NCI-H2196 treated with DMSO at 0.1 percent for 48 hours (cell line): ENCODE results near the gene RABAC1.
"Not testable (repeated sequence)": the region's sequence is repeated elsewhere in the genome, so short reads cannot be mapped to it uniquely, and the experiment has no call there.

Source experiments
- DNase-seq: peaks from one replicate; lab custom pipeline; 2025; ENCODE audit not compliant: unreplicated experiment; lab: John Stamatoyannopoulos, UW

Gene RABAC1

DNA sequence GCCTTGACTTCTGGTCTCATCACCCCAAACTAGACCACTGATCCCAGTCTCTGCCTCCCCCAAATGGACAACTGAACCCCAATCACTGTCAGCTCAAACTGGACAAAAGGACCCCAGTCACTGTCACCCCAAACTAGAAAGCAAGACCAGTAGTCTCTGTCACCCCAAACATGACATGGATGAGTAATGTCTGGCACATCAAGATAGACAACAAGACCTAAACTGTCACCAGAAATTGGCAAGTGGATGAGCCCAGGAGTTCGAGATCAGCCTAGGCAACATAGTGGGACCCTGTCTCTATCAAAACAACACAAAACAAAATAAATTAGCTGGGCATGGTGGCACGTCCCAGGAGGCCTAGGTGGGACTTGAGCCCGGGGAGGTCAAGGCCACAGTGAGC, 12.0 kb downstream of the RABAC1 start:
- DNase-seq, result no peak

DNA sequence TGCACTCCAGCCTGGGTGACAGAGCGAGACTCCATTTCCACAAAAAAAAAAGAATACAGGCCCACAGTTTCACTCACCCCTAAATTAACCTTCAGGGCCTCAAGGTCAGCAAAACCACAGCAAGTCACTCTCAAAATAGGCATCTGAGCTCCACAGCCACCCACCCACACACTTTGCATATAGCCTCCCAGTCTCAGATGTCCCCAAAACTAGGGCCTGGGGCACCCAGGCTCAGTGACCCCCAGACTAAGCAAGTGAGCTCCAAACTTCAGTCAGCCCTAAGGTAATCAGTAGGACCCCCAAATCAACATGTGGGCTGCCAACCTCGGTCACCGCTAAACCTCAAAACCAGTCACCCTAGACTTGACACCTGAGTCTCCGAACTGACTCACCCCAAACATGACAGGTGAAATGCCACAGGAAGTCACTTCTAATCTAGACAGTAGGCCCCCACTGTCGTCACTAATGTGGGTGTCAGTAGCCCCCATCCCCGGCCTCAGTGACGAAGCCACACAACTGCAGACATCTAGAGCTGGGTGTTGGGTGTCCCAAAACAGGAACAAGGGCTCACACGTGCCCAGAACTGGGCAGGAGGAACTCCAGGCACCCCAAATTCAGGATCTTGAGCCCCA, 13.9 kb downstream of the RABAC1 start:
- no peak for DNase-seq

DNA sequence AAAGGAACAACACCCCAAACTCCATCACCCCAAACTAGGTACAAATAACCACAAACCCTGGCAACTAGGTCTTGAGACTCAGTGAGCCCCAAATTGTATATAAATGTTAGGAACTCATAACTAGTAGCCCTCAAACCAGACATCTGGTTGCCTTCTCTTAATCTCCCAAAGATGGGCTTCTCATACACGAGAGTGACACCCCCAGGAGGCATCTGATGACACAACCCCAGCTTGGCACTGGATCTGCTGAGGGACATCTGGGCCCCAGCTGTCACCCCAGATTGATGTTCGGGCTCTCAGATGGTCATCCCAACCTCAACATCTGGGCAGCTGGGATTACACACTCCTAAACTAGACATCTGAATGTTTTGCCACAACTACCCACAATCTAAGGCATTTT, 14.8 kb downstream of the RABAC1 start:
- no peak for DNase-seq

DNA sequence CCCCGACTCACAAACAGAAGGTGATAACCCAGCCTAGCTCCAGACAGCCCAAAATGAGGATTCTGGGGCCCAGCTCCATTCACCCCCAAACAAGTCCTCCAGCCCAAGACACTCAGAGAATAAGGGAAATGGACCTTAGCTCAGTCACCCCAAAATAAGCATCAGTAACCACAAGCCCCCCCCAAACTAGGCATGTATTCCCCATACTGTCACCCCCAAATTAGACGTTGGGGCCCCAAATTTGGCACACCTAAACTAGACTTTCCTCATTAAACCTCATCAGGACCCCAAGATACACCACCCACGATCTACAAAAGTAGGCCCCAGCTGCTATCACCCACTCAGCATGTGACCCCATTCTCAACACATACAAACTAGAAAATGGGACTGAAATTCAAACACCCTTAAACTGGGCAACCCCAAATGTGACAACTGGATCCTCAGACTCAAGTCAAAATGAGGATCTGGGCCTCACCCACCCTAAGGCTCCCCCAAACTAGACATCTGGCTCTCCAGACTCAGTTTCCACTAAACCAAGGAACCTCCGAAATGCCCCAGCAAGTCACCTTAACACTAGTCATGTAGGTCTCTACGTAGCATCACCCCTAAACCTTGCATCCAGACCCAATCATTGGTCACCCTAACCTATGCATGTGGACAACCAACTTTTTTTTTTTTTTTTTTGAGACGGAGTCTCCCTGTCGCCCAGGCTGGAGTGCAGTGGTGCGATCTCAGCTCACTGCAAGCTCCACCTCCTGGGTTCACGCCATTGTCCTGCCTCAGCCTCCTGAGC, 17.5 kb downstream of the RABAC1 start:
- no peak for DNase-seq

DNA sequence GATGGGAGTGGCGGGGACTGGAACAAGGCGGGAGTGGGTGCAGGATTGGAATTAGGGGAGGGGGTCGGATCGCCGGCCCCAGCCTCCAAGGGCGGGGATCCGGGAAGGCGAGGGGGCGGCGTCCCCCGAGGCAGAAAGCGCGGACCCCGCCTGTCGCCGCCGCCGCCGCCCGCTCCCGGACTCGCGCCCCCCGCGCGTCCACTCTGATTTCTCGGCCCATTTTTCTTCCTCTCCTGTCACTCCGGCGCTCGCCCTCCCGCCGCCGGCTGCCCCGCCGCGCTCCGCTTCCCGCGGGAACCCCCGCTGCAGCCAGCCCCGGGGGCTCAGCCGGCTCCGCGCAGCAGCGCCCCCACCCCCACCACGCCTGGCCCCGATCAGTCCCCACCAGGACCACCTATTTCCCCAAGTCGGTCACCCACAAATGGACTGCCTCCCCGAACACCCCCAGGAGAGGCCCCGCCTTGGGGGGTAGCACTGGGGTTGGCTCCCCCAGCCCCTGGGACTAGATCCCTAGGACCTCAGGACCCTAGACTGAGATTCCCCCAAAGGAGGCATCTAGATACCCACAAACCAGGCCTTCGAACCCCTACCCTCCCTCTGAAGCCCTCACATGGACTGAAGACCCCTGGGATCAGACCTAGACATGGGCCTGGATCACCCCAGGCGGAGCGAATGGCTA, 18.3 kb downstream of the RABAC1 start:
- no peak for DNase-seq

DNA sequence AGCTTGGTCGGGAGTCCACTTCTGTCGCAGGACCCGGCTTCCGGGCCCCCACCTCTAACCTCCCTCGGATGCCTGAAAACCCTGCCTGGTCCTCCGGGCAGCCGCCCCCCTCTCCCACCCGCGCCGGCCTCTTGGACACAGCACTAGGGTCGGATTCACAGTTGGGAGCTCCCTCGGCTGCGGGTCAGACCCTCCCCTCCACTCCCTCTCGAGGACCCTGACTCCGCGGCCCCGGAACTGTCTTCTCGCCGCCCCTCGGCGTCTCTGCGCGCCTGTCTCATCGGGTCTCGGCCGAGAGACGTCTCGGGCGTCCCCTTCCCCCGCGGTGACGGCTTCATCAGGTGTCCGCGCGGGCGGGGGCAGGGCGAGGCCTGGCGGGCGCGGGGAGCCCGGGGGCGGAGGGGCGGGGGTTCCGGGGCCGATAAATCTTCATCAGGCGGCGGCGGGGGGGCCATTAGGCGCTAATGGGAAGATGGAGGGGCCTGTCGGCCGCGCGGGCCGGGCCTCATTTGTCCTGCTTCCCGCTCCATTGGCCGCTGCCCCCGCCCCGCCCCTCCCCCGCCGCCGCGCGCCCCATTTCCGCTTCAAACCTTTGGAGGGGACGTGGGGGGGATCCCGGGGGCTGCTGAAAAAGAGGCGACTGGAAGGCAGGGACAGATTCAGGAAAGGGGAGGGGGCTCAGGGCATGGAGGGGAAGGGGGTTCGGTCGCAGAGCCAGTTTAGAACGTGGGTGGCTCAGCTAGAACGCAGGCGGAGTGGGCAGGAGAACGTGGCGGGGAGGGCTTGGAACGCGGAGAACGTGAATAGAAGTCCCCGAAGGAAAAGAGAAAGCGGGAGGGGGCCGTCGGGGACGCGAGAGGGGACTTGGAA, 19.0 kb downstream of the RABAC1 start:
- peak; percentile 46 for DNase-seq

DNA sequence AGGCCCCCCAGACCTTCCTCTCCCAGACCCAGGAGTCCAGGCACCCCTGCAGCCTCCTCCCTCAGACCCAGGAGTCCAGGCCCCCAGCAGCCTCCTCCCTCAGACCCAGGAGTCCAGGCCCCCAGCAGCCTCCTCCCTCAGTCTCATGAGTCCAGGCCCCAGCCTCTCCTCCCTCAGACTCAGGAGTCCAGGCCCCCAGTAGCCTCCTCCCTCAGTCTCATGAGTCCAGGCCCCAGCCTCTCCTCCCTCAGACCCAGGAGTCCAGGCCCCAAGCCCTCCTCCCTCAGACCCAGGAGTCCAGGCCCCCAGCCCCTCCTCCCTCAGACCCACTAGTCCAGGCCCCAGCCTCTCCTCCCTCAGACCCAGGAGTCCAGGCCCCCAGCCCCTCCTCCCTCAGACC, 19.9 kb downstream of the RABAC1 start:
- not testable (repeated sequence) for DNase-seq

DNA sequence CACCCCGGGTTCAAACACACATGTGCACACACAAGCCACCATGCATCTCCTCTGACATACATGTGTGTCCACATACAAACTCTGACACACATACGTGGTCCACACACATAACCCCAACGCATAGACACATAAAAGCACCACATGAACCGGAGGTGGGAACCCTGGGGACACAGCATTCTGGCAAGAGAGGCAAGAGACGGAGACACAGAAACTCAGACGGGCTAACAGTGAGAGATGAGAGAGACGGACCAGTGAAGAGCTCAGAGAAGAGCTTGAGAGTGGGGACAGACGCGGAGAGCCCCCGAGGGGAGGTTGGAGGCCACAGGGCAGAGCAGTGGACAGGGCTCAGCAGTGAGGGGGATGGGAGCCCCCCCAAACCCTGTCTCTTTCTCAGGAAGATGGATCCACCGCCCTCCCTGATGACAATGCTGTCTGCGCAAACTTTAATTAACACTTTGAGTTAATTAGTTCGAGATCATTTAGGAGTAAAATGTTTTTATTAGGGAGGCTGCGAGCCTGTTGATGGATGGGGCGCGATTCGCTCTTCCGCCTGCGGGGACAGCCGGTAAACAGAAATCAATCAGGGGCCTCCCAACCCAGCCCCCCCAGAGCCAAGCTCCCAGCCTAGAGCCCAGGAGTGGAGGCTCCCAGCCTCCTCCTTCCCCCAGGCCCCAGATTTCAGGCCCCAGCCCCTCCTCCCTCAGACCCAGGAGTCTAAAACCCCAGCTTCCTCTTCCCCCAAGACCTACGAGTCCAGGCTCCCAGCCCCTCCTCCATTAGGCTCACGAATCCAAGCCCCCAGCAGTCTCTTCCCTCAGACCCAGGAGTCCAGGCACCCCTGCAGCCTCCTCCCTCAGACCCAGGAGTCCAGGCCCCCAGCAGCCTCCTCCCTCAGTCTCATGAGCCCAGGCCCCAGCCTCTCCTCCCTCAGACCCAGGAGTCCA, 21.3 kb downstream of the RABAC1 start:
- no peak for DNase-seq

DNA sequence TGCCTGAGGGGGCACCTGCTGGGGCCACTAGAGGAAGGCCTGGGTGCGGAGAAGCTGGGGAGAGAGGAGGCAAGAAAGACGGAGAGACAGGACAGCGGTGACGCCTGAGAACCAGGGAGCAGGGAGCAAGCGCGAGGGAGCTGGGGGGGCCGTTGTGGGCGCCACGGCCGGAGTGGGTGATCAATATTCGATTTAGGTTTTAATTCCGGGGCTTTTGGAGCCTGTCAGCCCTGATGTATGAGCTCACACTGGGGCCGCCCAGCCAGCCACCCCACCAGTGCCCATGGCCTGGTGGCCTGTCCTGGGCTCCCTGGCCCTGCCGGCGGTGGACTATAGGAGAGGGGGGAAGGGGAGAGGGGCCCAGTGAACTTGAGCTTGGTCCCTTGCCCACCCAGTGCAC, 22.2 kb downstream of the RABAC1 start:
- DNase-seq, result no peak

DNA sequence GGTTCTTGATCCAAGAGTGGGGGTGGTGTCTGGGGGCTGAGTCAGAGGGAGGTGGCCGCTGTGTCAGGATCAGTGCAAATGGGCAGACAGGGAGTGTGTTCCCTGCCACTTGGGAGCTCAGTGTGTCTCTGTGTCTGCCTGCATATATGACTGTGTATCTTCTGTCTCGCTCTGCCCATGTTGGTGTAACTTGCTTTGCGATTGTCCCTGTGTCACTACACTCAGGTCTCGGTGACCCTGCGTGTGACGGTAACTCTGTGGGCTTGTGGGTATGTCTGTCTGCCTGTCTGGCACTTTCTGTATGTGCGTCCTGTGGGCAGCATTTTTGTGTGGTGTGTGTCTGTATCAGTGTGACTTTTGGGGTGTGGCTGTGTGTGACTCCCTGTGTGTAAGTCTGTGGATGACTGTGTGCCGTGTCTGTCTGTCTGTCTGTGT, 22.7 kb downstream of the RABAC1 start:
- DNase-seq, result no peak

DNA sequence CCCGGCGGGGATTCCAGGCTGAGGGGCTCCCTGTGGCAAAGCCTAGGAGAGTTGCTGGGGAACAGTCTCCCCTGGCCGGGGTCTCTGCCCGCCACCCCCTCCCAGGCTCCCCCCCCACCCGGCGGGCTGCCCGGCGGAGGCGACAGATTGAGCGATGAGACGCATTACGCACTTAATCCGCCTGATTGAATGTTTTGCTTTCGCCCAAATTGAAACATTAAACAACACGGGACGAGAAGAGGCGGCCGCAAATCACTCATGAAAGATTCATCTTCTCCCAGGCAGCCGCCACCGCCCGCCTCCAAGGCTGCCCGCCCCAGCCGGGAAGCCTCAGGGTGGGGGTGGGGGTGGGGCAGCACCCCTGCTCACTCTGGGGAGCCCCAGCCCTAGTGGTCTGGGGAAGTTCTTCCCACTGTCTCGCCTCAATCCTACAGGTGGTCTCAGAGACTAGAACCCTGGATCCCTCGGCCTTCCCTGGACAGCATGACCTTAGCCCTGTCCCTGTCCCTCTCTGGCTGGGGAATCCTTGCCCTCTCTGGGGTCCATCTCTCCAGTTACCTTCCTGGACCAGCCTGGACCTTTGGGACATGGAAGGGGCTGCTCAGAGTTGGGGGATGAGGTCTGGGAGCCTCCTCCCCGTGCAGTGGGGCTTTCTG, 23.2 kb downstream of the RABAC1 start:
- DNase-seq, result no peak

DNA sequence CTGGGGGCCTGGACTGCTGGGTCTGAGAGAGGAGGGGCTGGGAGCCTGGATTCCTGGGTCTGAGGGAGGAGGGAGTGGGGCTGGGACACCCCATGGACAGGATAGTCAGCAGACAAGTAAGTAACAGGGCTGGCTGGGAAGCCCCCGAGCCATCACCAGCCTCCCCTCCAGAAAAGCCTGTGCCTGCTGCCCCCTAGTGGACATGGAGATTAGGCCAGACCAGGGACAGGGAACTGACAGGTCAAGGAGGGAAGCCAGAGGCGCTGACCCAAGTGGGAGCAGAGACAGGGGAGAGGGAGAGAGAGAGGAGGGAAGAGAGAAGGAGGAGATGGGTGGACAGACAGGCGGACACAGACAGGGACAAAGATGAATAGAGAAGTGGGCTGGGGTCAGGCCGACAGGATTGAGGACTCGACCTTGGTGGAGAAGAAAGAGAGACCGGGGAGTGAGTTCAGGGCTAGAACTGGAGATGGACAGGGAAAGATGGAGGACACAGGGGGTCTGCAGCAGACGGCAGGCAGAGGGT, 24.2 kb downstream of the RABAC1 start:
- peak; percentile 48 for DNase-seq

DNA sequence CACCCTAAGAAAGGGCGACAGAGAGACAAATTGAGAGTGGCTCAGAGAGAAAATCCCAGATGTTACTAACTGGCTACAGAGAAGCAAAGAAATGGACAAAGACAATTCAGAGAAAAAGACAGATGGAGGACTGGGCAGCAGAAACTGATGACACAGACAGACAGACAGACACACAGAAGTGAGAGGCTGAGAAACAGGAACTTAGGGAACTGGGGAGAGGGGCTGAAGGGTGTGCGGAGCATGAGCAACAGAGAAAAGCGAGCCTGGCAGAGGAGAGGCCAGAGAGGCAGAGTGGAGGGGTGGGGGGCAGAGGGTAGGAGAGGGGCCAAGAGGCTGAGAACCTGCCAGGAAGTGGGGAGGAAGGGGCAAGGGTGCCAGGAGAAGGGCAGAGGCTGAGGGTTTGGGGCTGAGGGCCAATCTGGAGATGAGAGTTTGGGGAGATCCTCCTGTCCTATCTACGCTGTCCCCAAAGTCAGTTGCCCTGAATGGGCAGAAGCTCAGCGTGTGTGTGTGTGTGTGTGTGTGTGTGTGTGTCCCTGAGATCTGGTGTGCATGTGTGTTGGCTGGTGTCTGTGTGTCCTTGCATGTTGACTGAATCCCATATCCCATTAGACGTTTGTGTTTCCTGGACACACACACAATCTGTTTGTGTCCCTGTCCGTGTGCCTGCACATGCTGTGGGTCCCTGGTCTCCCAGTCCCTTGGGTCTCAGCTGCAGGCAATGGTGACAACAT, 25.3 kb downstream of the RABAC1 start:
- no peak for DNase-seq

DNA sequence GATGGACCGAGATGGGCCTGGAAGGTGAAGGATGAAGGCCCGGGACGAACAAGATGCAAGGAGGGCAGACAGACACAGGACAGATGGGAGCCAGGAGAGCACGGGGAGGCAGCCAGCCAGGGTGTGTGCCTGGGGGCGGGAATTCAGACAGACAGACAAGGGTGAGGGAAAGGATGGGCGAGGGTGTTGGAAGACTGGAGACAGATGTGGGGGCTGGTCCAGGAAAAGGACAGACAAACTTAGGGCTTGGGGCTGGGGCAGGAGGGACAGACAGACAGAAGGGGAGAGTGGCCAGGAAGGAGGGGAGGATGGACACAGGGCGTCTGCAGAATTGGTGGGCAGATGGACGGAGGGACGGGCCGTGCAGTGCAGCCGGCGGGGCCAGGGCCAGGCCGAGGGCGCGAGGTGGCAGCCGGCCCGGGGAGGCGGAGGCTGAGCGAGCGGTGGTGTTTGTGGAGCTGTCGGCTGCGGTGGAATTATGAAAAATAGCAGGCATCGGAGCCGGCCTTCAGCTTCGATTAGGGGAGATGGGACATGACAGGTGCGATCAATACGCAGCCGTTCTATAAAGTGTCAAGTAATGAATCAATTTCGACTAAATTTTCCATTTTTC, 26.3 kb downstream of the RABAC1 start:
- DNase-seq, result no peak

DNA sequence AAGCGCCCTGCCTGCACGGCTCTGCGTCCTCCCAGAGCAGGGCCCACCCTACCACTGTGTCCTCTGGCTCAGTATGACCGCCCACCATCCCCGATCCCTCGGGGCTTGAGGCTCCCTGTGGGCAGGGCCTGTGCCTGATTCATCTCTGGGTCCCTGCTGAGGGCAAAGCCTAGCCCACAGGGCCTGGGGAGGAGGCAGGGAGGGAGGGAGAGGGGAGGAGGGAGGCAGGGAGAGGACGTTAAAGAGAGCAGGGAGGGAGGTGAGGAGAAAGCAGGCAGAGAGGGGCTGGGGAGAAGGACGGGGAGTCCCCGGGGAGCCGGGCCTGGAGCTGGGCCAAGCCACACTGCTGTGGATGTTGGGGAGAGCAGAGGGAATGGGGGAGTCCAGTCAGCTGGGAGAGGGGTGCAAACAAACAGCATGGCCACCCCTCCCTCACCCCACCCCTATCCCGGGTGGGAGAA, 26.8 kb downstream of the RABAC1 start:
- DNase-seq, result no peak

DNA sequence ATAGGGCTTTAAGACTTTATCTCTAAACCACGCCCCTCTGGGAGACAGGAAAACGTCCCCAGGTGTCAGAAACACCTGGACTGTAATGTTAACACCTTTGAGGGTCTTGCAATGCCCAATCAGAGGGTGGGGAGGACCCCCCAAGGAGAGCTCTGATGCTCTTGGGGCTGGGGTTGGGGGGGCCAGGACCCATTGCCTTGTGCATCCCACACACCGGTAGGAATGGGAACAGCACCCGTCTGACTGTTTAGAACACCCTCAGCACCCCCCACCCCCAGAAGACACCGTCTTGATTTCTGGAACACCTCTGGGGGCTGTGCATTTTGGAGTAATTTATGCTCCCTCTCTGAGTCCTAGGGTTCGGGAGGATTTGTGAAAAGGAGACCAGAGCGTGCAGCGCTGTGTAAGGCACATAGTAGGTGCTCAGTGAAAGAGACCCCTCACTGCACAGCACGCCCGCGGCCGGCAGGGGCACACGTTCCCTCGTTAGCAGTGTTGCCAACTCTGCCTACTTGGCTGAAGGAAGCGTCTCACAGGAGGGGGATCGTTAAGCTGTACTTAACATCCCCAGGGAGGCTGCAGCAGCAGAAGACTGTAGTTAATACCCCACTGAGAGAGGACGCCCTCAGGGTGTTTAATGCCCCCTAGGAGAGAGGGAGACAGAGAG, 28.1 kb downstream of the RABAC1 start:
- no peak for DNase-seq

DNA sequence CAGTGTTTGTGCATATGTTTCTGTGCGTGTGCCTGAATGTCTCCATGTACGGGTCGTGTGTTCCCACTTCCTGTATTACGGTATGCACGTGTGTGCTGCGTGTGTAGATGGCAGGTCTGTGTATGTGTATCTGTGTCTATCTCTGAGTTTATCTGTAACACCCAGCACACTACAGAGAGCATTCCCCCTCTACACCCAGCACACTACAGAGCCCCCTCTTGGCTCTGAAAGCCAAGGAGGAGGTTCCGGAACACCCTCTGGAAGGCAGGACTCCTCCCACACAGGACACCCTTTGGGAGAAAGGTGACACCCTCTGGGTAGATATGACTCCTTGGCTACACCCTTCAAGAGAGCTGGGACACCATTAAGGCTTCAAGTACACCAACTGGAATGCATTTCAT, 28.8 kb downstream of the RABAC1 start:
- DNase-seq, result no peak
